ENCODE data around the gene EBF3. TPM values are rescaled to one million over a fixed set of nuclear protein-coding genes. Genes with fewer than 3 reads are reported as not detected.

EBF3 gene
- total RNA-seq, 1 experiment from 2014 or later = not detected

GRCh38 chr10:129914960-129915359 is 49.1 kb downstream of the EBF3 start:
- intact Hi-C loops (cut with micrococcal nuclease) = no loop called here
- Histone ChIP-seq H3K36me3 (ENCODE audit: low read depth, low read length) (no peaks in the 10 kb centered on the region), H3K4me1 (ENCODE audit: insufficient read depth, low read length) (no peaks in the 10 kb centered on the region), H3K27me3 (ENCODE audit: low read length) (peaks cover 10% of the 10 kb centered on the region; the same call in 1 of the 2 replicates), H3K9ac (ENCODE audit: low read length) (no peak overlapping the region), H3K27ac (ENCODE audit: low read length) (no peak overlapping the region), H3K9me2 (replicated peaks; ENCODE audit: low read length) (no peaks in the 10 kb centered on the region), H3K9me3 (ENCODE audit: low read length) (no peaks in the 10 kb centered on the region), H3F3A (ENCODE audit: low read length, unreplicated experiment) (no peaks in the 10 kb centered on the region), H3K79me2 (ENCODE audit: low read length) (no peaks in the 10 kb centered on the region), H3K4me3 (ENCODE audit: low read length) (no peak overlapping the region), H3K4me2 (ENCODE audit: low read length) (no peak overlapping the region), H4K20me1 (ENCODE audit: low read length) (no peaks in the 10 kb centered on the region), H2AFZ (ENCODE audit: low read length) (no peak overlapping the region)
- CTCF ChIA-PET = no interaction called here
- no TSS peak for BruUV-seq (replicated peaks)
- TF ChIP-seq CTCF (conservative IDR thresholded peaks at IDR 0.05; ENCODE audit: low read depth, low read length) = no peak
- TF ChIP-seq EZH2 (IDR thresholded peaks at IDR 0.05; ENCODE audit: low read length, unreplicated experiment) = no peak
- TF ChIP-seq EZH2phosphoT487 (IDR thresholded peaks at IDR 0.05; ENCODE audit: borderline replicate concordance, low read length) = no peak
- DNase-seq (no peak), ATAC-seq (no peak)
- POLR2A ChIA-PET (ENCODE audit: unreplicated experiment) = no interaction called here

- no TSS peak for BruUV-seq (replicated peaks)
- Histone ChIP-seq H3K27ac (ENCODE audit: low read length) (no peak overlapping the region), H3K4me2 (ENCODE audit: low read length) (no peak overlapping the region), H4K20me1 (ENCODE audit: low read length) (no peaks in the 10 kb centered on the region), H3K4me1 (ENCODE audit: insufficient read depth, low read length) (no peaks in the 10 kb centered on the region), H3K9me2 (replicated peaks; ENCODE audit: low read length) (no peaks in the 10 kb centered on the region), H3K4me3 (ENCODE audit: low read length) (no peak overlapping the region), H3K9ac (ENCODE audit: low read length) (no peak overlapping the region), H3K79me2 (ENCODE audit: low read length) (no peaks in the 10 kb centered on the region), H3K36me3 (ENCODE audit: low read depth, low read length) (no peaks in the 10 kb centered on the region), H3F3A (ENCODE audit: low read length, unreplicated experiment) (no peaks in the 10 kb centered on the region), H3K9me3 (ENCODE audit: low read length) (no peaks in the 10 kb centered on the region), H2AFZ (ENCODE audit: low read length) (no peak overlapping the region), H3K27me3 (ENCODE audit: low read length) (peaks cover 10% of the 10 kb centered on the region; the same call in 1 of the 2 replicates)
- ChIA-PET POLR2A (ENCODE audit: unreplicated experiment) (no interaction called here), CTCF (no interaction called here)
- intact Hi-C loops (cut with micrococcal nuclease) = no loop called here
- ATAC-seq (no peak), DNase-seq (no peak)
- TF ChIP-seq EZH2phosphoT487 (IDR thresholded peaks at IDR 0.05; ENCODE audit: borderline replicate concordance, low read length) = no peak
- TF ChIP-seq EZH2 (IDR thresholded peaks at IDR 0.05; ENCODE audit: low read length, unreplicated experiment) = no peak
- TF ChIP-seq CTCF (conservative IDR thresholded peaks at IDR 0.05; ENCODE audit: low read depth, low read length) = no peak
Measured at GRCh38 chr10:129914153-129914855, 49.8 kb downstream of the EBF3 start.

GRCh38 chr10:129912986-129913695 is 50.9 kb downstream of the EBF3 start:
- no peak for ATAC-seq
- Histone ChIP-seq H3K4me3 (ENCODE audit: low read length) (no peak overlapping the region), H3K9me2 (replicated peaks; ENCODE audit: low read length) (no peaks in the 10 kb centered on the region), H3K27me3 (ENCODE audit: low read length) (peaks cover 14% of the 10 kb centered on the region), H3K9ac (ENCODE audit: low read length) (no peak overlapping the region), H3K4me1 (ENCODE audit: insufficient read depth, low read length) (no peaks in the 10 kb centered on the region), H3K36me3 (ENCODE audit: low read depth, low read length) (no peaks in the 10 kb centered on the region), H2AFZ (ENCODE audit: low read length) (no peak overlapping the region), H3K9me3 (ENCODE audit: low read length) (no peaks in the 10 kb centered on the region), H3K4me2 (ENCODE audit: low read length) (no peak overlapping the region), H4K20me1 (ENCODE audit: low read length) (no peaks in the 10 kb centered on the region), H3F3A (ENCODE audit: low read length, unreplicated experiment) (no peaks in the 10 kb centered on the region), H3K79me2 (ENCODE audit: low read length) (no peaks in the 10 kb centered on the region), H3K27ac (ENCODE audit: low read length) (no peak overlapping the region)
- no TSS peak for BruUV-seq (replicated peaks)
- TF ChIP-seq EZH2phosphoT487 (IDR thresholded peaks at IDR 0.05; ENCODE audit: borderline replicate concordance, low read length) (no peak), CTCF (conservative IDR thresholded peaks at IDR 0.05; ENCODE audit: low read depth, low read length) (no peak), EZH2 (IDR thresholded peaks at IDR 0.05; ENCODE audit: low read length, unreplicated experiment) (no peak)
- no peak for DNase-seq
- ChIA-PET CTCF (no interaction called here), POLR2A (ENCODE audit: unreplicated experiment) (no interaction called here)
- intact Hi-C loops (cut with micrococcal nuclease) = no loop called here
